HCT116 (cell line): Measurements from ENCODE around the gene SERPINC1. TPM values are rescaled to one million over a fixed set of nuclear protein-coding genes. Genes with fewer than 3 reads are reported as not detected.

Experiments used
- ATAC-seq: fragments of 200-7000 bp; cut with Tn5 transposase; 2 replicates; pipeline ENCODE4 v1.9.1; 2020; ENCODE audit warnings: mild to moderate bottlenecking, moderate library complexity
- BruUV-seq: library from RNA; stranded (reverse); fragments of 400-500 nt; replicated peaks from 2 replicates; lab custom pipeline; 2021; lab: Mats Ljungman, UMichigan
- CTCF ChIA-PET: fragments of 300-600 bp; sonication (Branson Sonifier 250); formaldehyde crosslinking; loops from one replicate; lab custom pipeline; 2021; ENCODE audit warnings: antibody characterized with exemption; lab: Charles Lee
- POLR2A ChIA-PET: fragments of 300-600, 350-600 bp; sonication (Branson Sonifier 250); formaldehyde crosslinking; loops from one replicate; lab custom pipeline; 2021; ENCODE audit warnings: antibody characterized with exemption; lab: Charles Lee
- RAD21 ChIA-PET, 2 experiments: fragments of 300-600 bp; sonication (Branson Sonifier 250); formaldehyde crosslinking; loops; one replicate each; lab custom pipeline; 2023; ENCODE audit warnings: low total read pairs in 2 of 2; ENCODE audit not compliant: uncharacterized antibody in 2 of 2, unreplicated experiment in 2 of 2, low non-redundant PET in 1 of 2; lab: Charles Lee
- DNase-seq: peaks from one replicate; pipeline ENCODE4 v3.0.0-alpha.2; 2010; ENCODE audit warnings: low read depth, low spot score
- H2AFZ ChIP-seq: fragments of 200-600 bp; shearing (Covaris generic), sonication (generic); 2 replicates; pipeline ENCODE4 v1.6.1; 2017; ENCODE audit warnings: low read depth, mixed run types, mixed read lengths, antibody characterized with exemption, low read length; ENCODE audit not compliant: poor library complexity, severe bottlenecking
- H3K27ac ChIP-seq: 2 replicates; pipeline ENCODE4 v1.5.1; 2012; ENCODE audit warnings: low read depth, low read length
- H3K27me3 ChIP-seq: fragments of 200-600 bp; sonication (generic); 2 replicates; pipeline ENCODE4 v1.6.1; 2016; ENCODE audit warnings: mixed run types, low read length, mixed read lengths; ENCODE audit not compliant: insufficient read depth
- H3K36me3 ChIP-seq, 2 experiments: fragments of 200-500 bp in 1 of 2; fragments of 200-600 bp in 1 of 2; sonication (Bioruptor generic) in 1 of 2; sonication (generic) in 1 of 2; 2 replicates each; pipeline versions ENCODE4 v1.5.1 to v1.6.1; 2014 to 2016; ENCODE audit warnings: low read length in 2 of 2, inconsistent platforms in 1 of 2, mixed read lengths in 1 of 2, mixed run types in 1 of 2; ENCODE audit not compliant: insufficient read depth in 2 of 2, control insufficient read depth in 1 of 2
- H3K4me1 ChIP-seq, 2 experiments: fragments of 200-600 bp in 1 of 2; sonication (generic) in 1 of 2; 2 replicates each; pipeline versions ENCODE4 v1.5.1 to v1.6.1; 2012 to 2017; ENCODE audit warnings: low read length in 2 of 2, inconsistent platforms in 1 of 2, mild to moderate bottlenecking in 1 of 2, mixed read lengths in 1 of 2, mixed run types in 1 of 2, moderate library complexity in 1 of 2; ENCODE audit not compliant: insufficient read depth in 2 of 2, control insufficient read depth in 1 of 2
- H3K4me2 ChIP-seq: fragments of 200-600 bp; sonication (generic); 2 replicates; pipeline ENCODE4 v1.6.1; 2017; ENCODE audit warnings: mixed run types, low read length, mixed read lengths
- H3K4me3 ChIP-seq, 2 experiments: fragments of 200-600 bp in 1 of 2; sonication (generic) in 1 of 2; replicated peaks in 1 of 2; 2 replicates each; pipeline ENCODE4 v1.5.1; 2011 to 2016; ENCODE audit warnings: low read length in 2 of 2, control low read depth in 1 of 2, low read depth in 1 of 2, mild to moderate bottlenecking in 1 of 2, mixed read lengths in 1 of 2, mixed run types in 1 of 2
- H3K79me2 ChIP-seq: fragments of 200-600 bp; sonication (generic); 2 replicates; pipeline ENCODE4 v1.6.1; 2017; ENCODE audit warnings: mild to moderate bottlenecking, mixed run types, low read length, moderate library complexity, mixed read lengths; ENCODE audit not compliant: insufficient read depth
- H3K9ac ChIP-seq: fragments of 200-600 bp; sonication (generic); 2 replicates; pipeline ENCODE4 v1.6.1; 2016; ENCODE audit warnings: low read length, mixed read lengths
- H3K9me2 ChIP-seq: fragments of 200-600 bp; sonication (generic), shearing (Covaris generic); 2 replicates; pipeline ENCODE4 v1.6.1; 2017; ENCODE audit warnings: mixed run types, mild to moderate bottlenecking, moderate library complexity; ENCODE audit not compliant: insufficient read depth
- H3K9me3 ChIP-seq, 2 experiments: fragments of 200-500 bp in 1 of 2; fragments of 200-600 bp in 1 of 2; sonication (Bioruptor generic) in 1 of 2; sonication (generic) in 1 of 2; 2 replicates each; pipeline ENCODE4 v1.6.1; 2014 to 2017; ENCODE audit warnings: low read length in 2 of 2, mixed read lengths in 2 of 2, inconsistent platforms in 1 of 2, low read depth in 1 of 2, mild to moderate bottlenecking in 1 of 2, mixed run types in 1 of 2, moderate library complexity in 1 of 2; ENCODE audit not compliant: control insufficient read depth in 1 of 2, insufficient read depth in 1 of 2
- H4K20me1 ChIP-seq: fragments of 200-600 bp; sonication (generic), shearing (Covaris generic); 2 replicates; pipeline ENCODE4 v1.6.1; 2017; ENCODE audit warnings: mixed run types, mild to moderate bottlenecking, moderate library complexity; ENCODE audit not compliant: insufficient read depth
- ATF3 ChIP-seq: IDR thresholded peaks from 2 replicates; pipeline ENCODE4 v1.6.1; 2012
- JUND ChIP-seq: IDR thresholded peaks from 2 replicates; pipeline ENCODE4 v1.6.1; 2012
- POLR2A ChIP-seq: IDR thresholded peaks from 2 replicates; pipeline ENCODE4 v1.7.0; 2011; ENCODE audit warnings: borderline replicate concordance; ENCODE audit not compliant: insufficient read depth, insufficient read length; ENCODE audit errors: extremely low read depth
- REST ChIP-seq: IDR thresholded peaks from 2 replicates; pipeline ENCODE4 v1.6.1; 2012; ENCODE audit warnings: low read depth
- SP1 ChIP-seq: IDR thresholded peaks from 2 replicates; pipeline ENCODE4 v1.6.1; 2012; ENCODE audit warnings: low read depth
- SRF ChIP-seq: IDR thresholded peaks from 2 replicates; pipeline ENCODE4 v1.6.1; 2012; ENCODE audit warnings: low read depth
- YY1 ChIP-seq: IDR thresholded peaks from 2 replicates; pipeline ENCODE4 v1.6.1; 2011; ENCODE audit warnings: low read length, low read depth, moderate library complexity, mild to moderate bottlenecking; ENCODE audit not compliant: insufficient replicate concordance; ENCODE audit errors: extremely low read depth
- ZNF274 ChIP-seq: fragments of 200-500 bp; sonication (Bioruptor generic); IDR thresholded peaks from 2 replicates; pipeline ENCODE4 v1.6.1; 2014; ENCODE audit warnings: mild to moderate bottlenecking, low read depth, low read length, inconsistent platforms
- intact Hi-C: fragments of 100-400 bp; cut with micrococcal nuclease; formaldehyde crosslinking; loops from 2 replicates; pipeline ENCODE4 v1.10.0; 2022
- total RNA-seq: library from RNA; stranded (reverse); gene quantifications from one replicate; pipeline ENCODE4 v1.2.1, GENCODE V29; 2021; ENCODE audit not compliant: unreplicated experiment

Gene SERPINC1
- total RNA-seq, 1 experiment from 2014 or later = 0.61 TPM

- no peaks in the 10 kb centered on the region for H3K9me3 ChIP-seq
- no peaks in the 10 kb centered on the region for H3K9me2 ChIP-seq
- POLR2A ChIA-PET = no interaction called here
- RAD21 ChIA-PET = no interaction called here
- H4K20me1 ChIP-seq = no peaks in the 10 kb centered on the region
- no peaks in the 10 kb centered on the region for H3K36me3 ChIP-seq
- BruUV-seq = no TSS peak
- no peak overlapping the region for H2AFZ ChIP-seq
- intact Hi-C loops = no loop called here
- H3K27ac ChIP-seq = no peak overlapping the region
- TF ChIP-seq ZNF274 (no peak), REST (no peak), ATF3 (no peak), SP1 (no peak), SRF (no peak), JUND (no peak), YY1 (no peak), POLR2A (no peak)
- TF ChIP-seq, all 23 proteins: peak for 0
- no peaks in the 10 kb centered on the region for H3K27me3 ChIP-seq
- H3K9ac ChIP-seq = no peak overlapping the region
- no peak overlapping the region for H3K4me2 ChIP-seq
- no peaks in the 10 kb centered on the region for H3K79me2 ChIP-seq
- DNase-seq (no peak), ATAC-seq (no peak)
- H3K4me3 ChIP-seq = no peak overlapping the region
- CTCF ChIA-PET = no interaction called here
- no peaks in the 10 kb centered on the region for H3K4me1 ChIP-seq
Measured at GRCh38 chr1:173903827-173904531, 13.1 kb downstream of the SERPINC1 start.
